Bronchial epithelial cell (primary cell): ENCODE results near the gene TNF. TPM values are rescaled to one million over a fixed set of nuclear protein-coding genes. Genes with fewer than 3 reads are reported as not detected.

Experiments
- DNase-seq: peaks from one replicate; pipeline ENCODE4 v3.0.0-alpha.2; 2010; ENCODE audit warnings: low read depth
- FAIRE-seq: peaks from 2 replicates; lab custom pipeline; 2011; peaks lifted over from hg19 to GRCh38; lab: Jason Lieb, UNC
- H3K27me3 ChIP-seq: 2 replicates; pipeline ENCODE4 v1.5.1; 2011; ENCODE audit warnings: low read length; ENCODE audit not compliant: control insufficient read depth, insufficient read depth
- H3K36me3 ChIP-seq: 2 replicates; pipeline ENCODE4 v1.5.1; 2011; ENCODE audit warnings: low read length; ENCODE audit not compliant: control insufficient read depth, insufficient read depth
- H3K4me3 ChIP-seq: 2 replicates; pipeline ENCODE4 v1.5.1; 2011; ENCODE audit warnings: mild to moderate bottlenecking, low read depth, low read length, control low read depth
- total RNA-seq: library from RNA; depleted of rRNA; stranded (reverse); fragments of >200 nt; gene quantifications from 2 replicates; pipeline ENCODE4 v1.2.1, GENCODE V29; 2014
- TF ChIP-seq, protein P1 (sequence below): IDR thresholded peaks from 2 replicates; pipeline ENCODE4 v1.5.1; 2011; ENCODE audit warnings: mild to moderate bottlenecking, moderate library complexity, low read length, control low read depth, inconsistent platforms; ENCODE audit not compliant: insufficient read depth, severe bottlenecking

Gene TNF
- total RNA-seq, 1 donor from 2014 or later: not detected

DNA sequence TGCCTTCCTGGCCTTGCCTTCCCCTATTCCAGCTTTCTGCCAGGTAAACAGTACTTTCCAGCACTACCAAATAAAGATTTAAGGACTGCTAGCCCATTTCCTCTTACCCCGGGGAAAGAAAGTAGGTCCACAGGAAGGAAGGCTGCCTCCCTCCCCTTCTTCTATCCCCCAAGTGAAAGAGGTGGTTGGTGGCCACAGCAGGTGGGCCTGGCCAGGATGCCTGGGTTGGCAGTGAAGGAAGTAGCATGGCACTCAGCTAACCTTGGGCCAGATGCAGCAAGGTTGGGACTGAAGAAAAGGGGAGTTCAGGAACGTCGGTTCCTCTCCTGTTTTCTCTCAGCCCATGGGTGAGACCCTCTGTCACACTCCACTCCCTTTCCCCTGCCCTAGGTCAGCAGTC, 19.1 kb upstream of the TNF start:
- DNase-seq: no peak
- TF ChIP-seq, protein P1, sequence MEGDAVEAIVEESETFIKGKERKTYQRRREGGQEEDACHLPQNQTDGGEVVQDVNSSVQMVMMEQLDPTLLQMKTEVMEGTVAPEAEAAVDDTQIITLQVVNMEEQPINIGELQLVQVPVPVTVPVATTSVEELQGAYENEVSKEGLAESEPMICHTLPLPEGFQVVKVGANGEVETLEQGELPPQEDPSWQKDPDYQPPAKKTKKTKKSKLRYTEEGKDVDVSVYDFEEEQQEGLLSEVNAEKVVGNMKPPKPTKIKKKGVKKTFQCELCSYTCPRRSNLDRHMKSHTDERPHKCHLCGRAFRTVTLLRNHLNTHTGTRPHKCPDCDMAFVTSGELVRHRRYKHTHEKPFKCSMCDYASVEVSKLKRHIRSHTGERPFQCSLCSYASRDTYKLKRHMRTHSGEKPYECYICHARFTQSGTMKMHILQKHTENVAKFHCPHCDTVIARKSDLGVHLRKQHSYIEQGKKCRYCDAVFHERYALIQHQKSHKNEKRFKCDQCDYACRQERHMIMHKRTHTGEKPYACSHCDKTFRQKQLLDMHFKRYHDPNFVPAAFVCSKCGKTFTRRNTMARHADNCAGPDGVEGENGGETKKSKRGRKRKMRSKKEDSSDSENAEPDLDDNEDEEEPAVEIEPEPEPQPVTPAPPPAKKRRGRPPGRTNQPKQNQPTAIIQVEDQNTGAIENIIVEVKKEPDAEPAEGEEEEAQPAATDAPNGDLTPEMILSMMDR: no peak
- FAIRE-seq: no peak
- peaks cover 17% of the 10 kb centered on the region for H3K36me3 ChIP-seq
- H3K27me3 ChIP-seq: no peaks in the 10 kb centered on the region
- no peak overlapping the region for H3K4me3 ChIP-seq

DNA sequence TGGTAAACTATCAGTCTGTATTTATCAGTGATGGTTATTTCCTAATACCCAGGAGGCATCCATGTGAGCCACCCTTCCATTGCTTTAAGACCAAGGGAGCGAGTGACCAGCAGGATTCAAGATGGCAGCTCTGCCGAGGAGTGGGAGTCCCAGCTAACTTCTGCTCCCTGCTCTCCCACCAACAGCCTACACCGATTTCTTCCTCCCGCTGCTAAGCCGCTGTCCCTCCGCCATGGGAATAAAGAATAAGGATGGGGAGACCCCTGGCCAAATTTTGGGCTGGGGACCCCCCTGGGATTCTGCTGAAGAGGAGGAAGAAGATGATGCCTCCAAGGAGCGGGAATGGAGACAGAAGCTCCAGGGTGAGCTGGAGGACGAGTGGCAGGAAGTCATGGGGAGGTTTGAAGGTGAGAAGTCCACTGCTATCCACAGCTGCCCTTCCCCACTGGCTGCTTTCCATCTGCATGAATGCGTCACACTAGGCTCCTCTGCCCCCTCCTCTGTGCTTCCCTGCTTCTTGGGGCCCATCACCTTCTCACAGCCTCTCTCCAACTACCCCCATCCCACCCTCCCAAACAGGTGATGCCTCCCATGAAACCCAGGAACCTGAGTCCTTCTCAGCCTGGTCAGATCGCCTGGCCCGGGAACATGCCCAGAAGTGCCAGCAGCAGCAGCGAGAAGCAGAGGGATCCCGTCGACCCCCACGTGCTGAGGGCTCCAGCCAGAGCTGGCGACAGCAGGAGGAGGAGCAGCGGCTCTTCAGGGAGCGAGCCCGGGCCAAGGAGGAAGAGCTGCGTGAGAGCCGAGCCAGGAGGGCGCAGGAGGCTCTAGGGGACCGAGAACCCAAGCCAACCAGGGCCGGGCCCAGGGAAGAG, 17.7 kb upstream of the TNF start:
- TF ChIP-seq, protein P1: no peak
- peaks cover 17% of the 10 kb centered on the region for H3K36me3 ChIP-seq
- H3K27me3 ChIP-seq: no peaks in the 10 kb centered on the region
- DNase-seq: no peak
- no peak for FAIRE-seq
- no peak overlapping the region for H3K4me3 ChIP-seq

DNA sequence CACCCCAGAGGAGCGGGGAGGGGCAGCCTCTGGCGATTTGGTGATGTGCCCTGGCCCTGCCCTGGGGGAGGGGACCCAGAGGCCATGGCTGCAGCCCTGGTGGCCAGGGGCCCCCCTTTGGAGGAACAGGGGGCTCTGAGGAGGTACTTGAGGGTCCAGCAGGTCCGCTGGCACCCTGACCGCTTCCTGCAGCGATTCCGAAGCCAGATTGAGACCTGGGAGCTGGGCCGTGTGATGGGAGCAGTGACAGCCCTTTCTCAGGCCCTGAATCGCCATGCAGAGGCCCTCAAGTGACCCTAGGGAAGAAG, 17.1 kb upstream of the TNF start:
- DNase-seq (no peak), FAIRE-seq (no peak)
- H3K36me3 ChIP-seq: peaks cover 17% of the 10 kb centered on the region
- TF ChIP-seq, protein P1: no peak
- no peak overlapping the region for H3K4me3 ChIP-seq
- no peaks in the 10 kb centered on the region for H3K27me3 ChIP-seq

DNA sequence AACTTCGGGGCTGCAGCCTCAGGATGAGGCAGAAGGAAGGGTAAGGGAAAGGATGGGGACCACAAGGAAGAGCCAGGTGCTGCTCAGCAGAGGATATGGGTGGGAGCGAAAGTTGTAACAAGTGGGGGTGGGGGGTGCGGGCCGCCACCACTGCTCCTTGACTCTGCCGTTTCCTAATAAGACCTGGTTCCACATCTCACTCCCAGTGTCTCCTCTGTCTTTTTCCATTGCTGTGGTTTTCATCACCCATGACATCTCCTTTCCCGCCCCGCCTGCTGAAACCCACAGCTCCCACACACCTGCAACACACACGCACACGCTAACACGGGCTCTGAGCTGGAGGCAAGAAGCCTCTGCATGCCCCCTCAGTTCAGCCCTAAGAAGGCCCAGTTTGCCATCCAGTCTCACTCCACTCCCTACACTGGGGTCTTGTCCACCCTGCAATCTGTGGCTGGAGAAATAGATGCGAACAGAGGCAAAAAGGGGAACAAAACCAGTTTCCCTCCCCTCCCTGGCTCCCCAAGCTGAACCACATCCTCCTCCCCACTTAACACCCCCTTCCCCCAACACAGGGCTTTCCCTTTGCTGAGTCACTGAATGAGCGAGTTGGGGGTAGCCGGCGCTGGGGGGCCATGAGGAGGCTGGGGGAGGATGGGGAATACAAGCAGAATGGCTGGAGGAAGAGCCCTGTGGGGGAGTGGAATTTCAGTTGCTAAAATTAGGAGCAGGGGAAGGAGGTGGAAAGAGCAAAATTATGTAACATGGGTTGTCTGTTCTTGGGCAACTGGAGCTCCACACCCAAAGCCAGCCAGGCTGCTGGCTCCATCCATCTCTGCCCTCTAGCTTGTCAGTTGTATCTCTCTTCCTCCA, 16.5 kb upstream of the TNF start:
- TF ChIP-seq, protein P1: no peak
- FAIRE-seq (no peak), DNase-seq (no peak)
- Histone ChIP-seq H3K27me3 (no peaks in the 10 kb centered on the region), H3K4me3 (no peak overlapping the region), H3K36me3 (peaks cover 17% of the 10 kb centered on the region)

DNA sequence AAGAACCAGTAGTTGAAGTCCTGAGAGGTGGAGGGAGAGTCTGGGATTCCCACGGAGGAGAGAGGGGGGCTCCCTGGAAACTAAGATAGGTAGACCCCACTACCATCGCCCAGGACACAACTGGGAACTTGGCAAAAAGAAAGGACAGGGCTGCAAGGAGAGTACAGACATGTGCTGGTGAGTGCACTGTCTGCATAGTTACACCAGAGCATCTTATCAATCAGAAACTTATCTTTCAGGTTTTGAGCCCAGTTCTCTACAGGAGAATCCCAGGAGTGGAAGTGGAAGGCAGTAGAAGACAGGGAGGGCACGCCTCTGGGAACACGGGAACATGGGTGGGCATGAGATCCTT, 15.8 kb upstream of the TNF start:
- peaks cover 15% of the 10 kb centered on the region for H3K36me3 ChIP-seq
- DNase-seq (no peak), FAIRE-seq (no peak)
- no peak overlapping the region for H3K4me3 ChIP-seq
- no peaks in the 10 kb centered on the region for H3K27me3 ChIP-seq
- TF ChIP-seq, protein P1: no peak
